Glutamatergic neuron (in vitro differentiated cells): ENCODE measurements around the gene CYP8B1. TPM values are rescaled to one million over a fixed set of nuclear protein-coding genes. Genes with fewer than 3 reads are reported as not detected.

Experiments used
- DNase-seq: peaks from one replicate; pipeline ENCODE4 v3.0.0; 2022
- H3K27ac Mint-ChIP-seq: one replicate; pipeline ENCODE4 v1.8.0; 2020; ENCODE audit warnings: mild to moderate bottlenecking, mixed read lengths, inconsistent platforms; ENCODE audit not compliant: unreplicated experiment
- H3K27me3 Mint-ChIP-seq: one replicate; pipeline ENCODE4 v1.8.0; 2020; ENCODE audit warnings: mild to moderate bottlenecking, moderate library complexity, mixed read lengths, inconsistent platforms; ENCODE audit not compliant: unreplicated experiment
- H3K36me3 Mint-ChIP-seq: one replicate; pipeline ENCODE4 v1.8.0; 2020; ENCODE audit warnings: mild to moderate bottlenecking, mixed read lengths, inconsistent platforms; ENCODE audit not compliant: unreplicated experiment
- H3K4me1 Mint-ChIP-seq: one replicate; pipeline ENCODE4 v1.8.0; 2020; ENCODE audit warnings: mild to moderate bottlenecking, low read depth, mixed read lengths, inconsistent platforms; ENCODE audit not compliant: unreplicated experiment
- H3K4me3 Mint-ChIP-seq: one replicate; pipeline ENCODE4 v1.8.0; 2020; ENCODE audit warnings: mild to moderate bottlenecking, mixed read lengths, inconsistent platforms; ENCODE audit not compliant: unreplicated experiment
- H3K9me3 Mint-ChIP-seq: one replicate; pipeline ENCODE4 v1.8.0; 2020; ENCODE audit warnings: mild to moderate bottlenecking, moderate library complexity, mixed read lengths, inconsistent platforms; ENCODE audit not compliant: unreplicated experiment
- CTCF ChIP-seq: fragments of 200-600 bp; sonication (generic); IDR thresholded peaks from one replicate; pipeline ENCODE4 v1.5.0; 2021; ENCODE audit not compliant: partially characterized antibody, unreplicated experiment
- total RNA-seq: library from RNA; stranded (reverse); fragmentation: NEBNext Ultra II Directional; extraction: Animal tissue kit (Norgen Biotek cat#: 25700); gene quantifications from one replicate; pipeline ENCODE4 v1.2.1, GENCODE V29; 2021; ENCODE audit not compliant: unreplicated experiment

CYP8B1 gene
- total RNA-seq, 1 donor from 2014 or later = not detected

- TF ChIP-seq CTCF = no peak
- H3K9me3 Mint-ChIP-seq = no peaks in the 10 kb centered on the region
- no peak for DNase-seq
- H3K4me3 Mint-ChIP-seq = peak overlapping the region; percentile 2
- peaks cover 4% of the 10 kb centered on the region for H3K4me1 Mint-ChIP-seq
- no peaks in the 10 kb centered on the region for H3K27me3 Mint-ChIP-seq
- peak overlapping the region; percentile 36 for H3K27ac Mint-ChIP-seq
- no peaks in the 10 kb centered on the region for H3K36me3 Mint-ChIP-seq
These were observed 52.9 kb downstream of the CYP8B1 start for GRCh38 chr3:42822828-42823227.

Other genes starting within 250 kb of the CYP8B1 start
- gene ZBTB47, start 222.2 kb downstream of the CYP8B1 start, total RNA-seq = 9.7 TPM
- 0.44 TPM for gene KLHL40, start 190.3 kb downstream of the CYP8B1 start, total RNA-seq
- 7.6 TPM for gene HHATL, start 173.1 kb downstream of the CYP8B1 start, total RNA-seq
- 1.0 TPM for gene CCDC13, start 102.6 kb downstream of the CYP8B1 start, total RNA-seq
- gene HIGD1A, start 71.4 kb downstream of the CYP8B1 start, total RNA-seq = 67.6 TPM
- 0.64 TPM for gene ACKR2, start 66.4 kb downstream of the CYP8B1 start, total RNA-seq
- 16.3 TPM for gene ZNF662, start 30.3 kb upstream of the CYP8B1 start, total RNA-seq
- gene GASK1A, start 103.4 kb upstream of the CYP8B1 start, total RNA-seq = not detected
- 31.1 TPM for gene POMGNT2, start 230.2 kb upstream of the CYP8B1 start, total RNA-seq